NCI-H146 treated with DMSO at 0.1 percent for 48 hours (cell line): ENCODE measurements around the gene BMPR2.
"Not testable (repeated sequence)": the region's sequence is repeated elsewhere in the genome, so short reads cannot be mapped to it uniquely, and the experiment has no call there.

ENCODE experiments used
- DNase-seq: peaks from one replicate; lab custom pipeline; 2025; ENCODE audit not compliant: unreplicated experiment; lab: John Stamatoyannopoulos, UW

The BMPR2 gene

GRCh38 chr2:202444000-202444399, 67.9 kb downstream of the BMPR2 start:
- DNase-seq = no peak

GRCh38 chr2:202449344-202449743, 73.2 kb downstream of the BMPR2 start:
- DNase-seq = no peak

GRCh38 chr2:202450785-202451184, 74.7 kb downstream of the BMPR2 start:
- no peak for DNase-seq

- DNase-seq = no peak
These were observed 76.6 kb downstream of the BMPR2 start for GRCh38 chr2:202452744-202453143.

GRCh38 chr2:202454536-202454935, 78.4 kb downstream of the BMPR2 start:
- no peak for DNase-seq

- DNase-seq = no peak
These were observed 79.0 kb downstream of the BMPR2 start for GRCh38 chr2:202455114-202455513.

GRCh38 chr2:202460119-202460518, 84.0 kb downstream of the BMPR2 start:
- DNase-seq = no peak

- DNase-seq = no peak
These were observed 103.0 kb downstream of the BMPR2 start for GRCh38 chr2:202479090-202479489.

- no peak for DNase-seq
These were observed 103.5 kb downstream of the BMPR2 start for GRCh38 chr2:202479610-202480009.

- DNase-seq = no peak
These were observed 110.2 kb downstream of the BMPR2 start for GRCh38 chr2:202486351-202486750.

GRCh38 chr2:202488671-202489070, 112.5 kb downstream of the BMPR2 start:
- DNase-seq = no peak

GRCh38 chr2:202490479-202490878, 114.4 kb downstream of the BMPR2 start:
- no peak for DNase-seq

- no peak for DNase-seq
These were observed 115.4 kb downstream of the BMPR2 start for GRCh38 chr2:202491514-202491913.

GRCh38 chr2:202494300-202495229, 118.4 kb downstream of the BMPR2 start:
- peak; percentile 2 for DNase-seq

- DNase-seq = no peak
These were observed 119.1 kb downstream of the BMPR2 start for GRCh38 chr2:202495230-202495604.

GRCh38 chr2:202496835-202497472, 120.8 kb downstream of the BMPR2 start:
- DNase-seq = not testable (repeated sequence)

- DNase-seq = not testable (repeated sequence)
These were observed 121.3 kb downstream of the BMPR2 start for GRCh38 chr2:202497473-202497866.

GRCh38 chr2:202499841-202500240, 123.7 kb downstream of the BMPR2 start:
- not testable (repeated sequence) for DNase-seq

GRCh38 chr2:202503276-202503675, 127.1 kb downstream of the BMPR2 start:
- not testable (repeated sequence) for DNase-seq

- no peak for DNase-seq
These were observed 132.6 kb downstream of the BMPR2 start for GRCh38 chr2:202508686-202509085.

- DNase-seq = no peak
These were observed 134.8 kb downstream of the BMPR2 start for GRCh38 chr2:202510911-202511310.

- DNase-seq = no peak
These were observed 136.0 kb downstream of the BMPR2 start for GRCh38 chr2:202512176-202512575.
